ENCODE measurements around the gene ELOF1. TPM values are rescaled to one million over a fixed set of nuclear protein-coding genes. Genes with fewer than 3 reads are reported as not detected.
A peak's percentile ranks its signal among the peaks of the same experiment; 100 is the strongest.

Gene ELOF1
- total and polyA plus RNA-seq, 4 donors: 18.3 to 79.8 (median 67.4) TPM

Small RNAs within 50 kb of the gene (small RNA-seq; reads per million reads assigned to genes)
- gene RN7SL833P (ENCODE audit: low replicate concordance): 0.95 reads per million, percentile 78 among the genes with 10 or more reads in this experiment

Other genes with a start within 250 kb of the ELOF1 start
- gene RAB3D, start 219.6 kb downstream of the ELOF1 start, total RNA-seq: 10 to 100 TPM; 14.2 to 27.0 TPM
- gene RAB3D, start 219.6 kb downstream of the ELOF1 start, polyA plus RNA-seq (ENCODE audit: insufficient read length in 2 of 2): 10 to 100 TPM; 13.2 to 17.5 TPM
- gene TMEM205, start 213.0 kb downstream of the ELOF1 start, total RNA-seq: 100 to 1,000 TPM in 1 of 2 donors, 10 to 100 TPM in 1; 59.3 to 161 TPM
- gene TMEM205, start 213.0 kb downstream of the ELOF1 start, polyA plus RNA-seq (ENCODE audit: insufficient read length in 2 of 2): 100 to 1,000 TPM; 120 to 125 TPM
- gene CCDC159, start 212.7 kb downstream of the ELOF1 start, total RNA-seq: 10 to 100 TPM; 14.9 to 37.6 TPM
- 10 to 100 TPM; 40.4 to 52.2 TPM for gene CCDC159, start 212.7 kb downstream of the ELOF1 start, polyA plus RNA-seq (ENCODE audit: insufficient read length in 2 of 2)
- gene PLPPR2, start 203.8 kb downstream of the ELOF1 start, total RNA-seq: 10 to 100 TPM; 30.4 to 30.7 TPM
- 100 to 1,000 TPM; 183 to 215 TPM for gene PLPPR2, start 203.8 kb downstream of the ELOF1 start, polyA plus RNA-seq (ENCODE audit: insufficient read length in 2 of 2)
- gene SWSAP1, start 184.6 kb downstream of the ELOF1 start, total RNA-seq: 1 to 10 TPM in 1 of 2 donors, under 1 TPM in 1; 0.50 to 2.6 TPM
- gene SWSAP1, start 184.6 kb downstream of the ELOF1 start, polyA plus RNA-seq (ENCODE audit: insufficient read length in 2 of 2): 1 to 10 TPM; 2.3 to 2.5 TPM
- 1 to 10 TPM; 4.0 to 6.3 TPM for gene EPOR, start 174.9 kb downstream of the ELOF1 start, total RNA-seq
- gene EPOR, start 174.9 kb downstream of the ELOF1 start, polyA plus RNA-seq (ENCODE audit: insufficient read length in 2 of 2): 1 to 10 TPM; 5.9 to 8.0 TPM
- gene RGL3, start 139.9 kb downstream of the ELOF1 start, total RNA-seq: 1 to 10 TPM; 1.5 to 4.7 TPM
- 1 to 10 TPM; 8.0 to 9.9 TPM for gene RGL3, start 139.9 kb downstream of the ELOF1 start, polyA plus RNA-seq (ENCODE audit: insufficient read length in 2 of 2)
- 1 to 10 TPM in 1 of 2 donors, under 1 TPM in 1; 0.79 to 5.3 TPM for gene ODAD3, start 124.1 kb downstream of the ELOF1 start, total RNA-seq
- 1 to 10 TPM; 5.2 to 7.1 TPM for gene ODAD3, start 124.1 kb downstream of the ELOF1 start, polyA plus RNA-seq (ENCODE audit: insufficient read length in 2 of 2)
- 100 to 1,000 TPM in 1 of 2 donors, 10 to 100 TPM in 1; 55.9 to 132 TPM for gene PRKCSH, start 123.6 kb downstream of the ELOF1 start, total RNA-seq
- 100 to 1,000 TPM; 226 to 290 TPM for gene PRKCSH, start 123.6 kb downstream of the ELOF1 start, polyA plus RNA-seq (ENCODE audit: insufficient read length in 2 of 2)
- 10 to 100 TPM; 25.8 to 69.0 TPM for gene ELAVL3, start 78.2 kb downstream of the ELOF1 start, total RNA-seq
- gene ELAVL3, start 78.2 kb downstream of the ELOF1 start, polyA plus RNA-seq (ENCODE audit: insufficient read length in 2 of 2): 100 to 1,000 TPM; 147 to 153 TPM
- 10 to 100 TPM in 1 of 2 donors, 1 to 10 TPM in 1; 5.8 to 10.9 TPM for gene ZNF653, start 53.4 kb downstream of the ELOF1 start, total RNA-seq
- gene ZNF653, start 53.4 kb downstream of the ELOF1 start, polyA plus RNA-seq (ENCODE audit: insufficient read length in 2 of 2): 10 to 100 TPM; 21.0 to 21.4 TPM
- gene ECSIT, start 30.1 kb downstream of the ELOF1 start, total RNA-seq: 10 to 100 TPM; 31.1 to 42.8 TPM
- gene ECSIT, start 30.1 kb downstream of the ELOF1 start, polyA plus RNA-seq (ENCODE audit: insufficient read length in 2 of 2): 10 to 100 TPM; 71.0 to 77.8 TPM
- gene CNN1, start 20.4 kb downstream of the ELOF1 start, total RNA-seq: 10 to 100 TPM in 1 of 2 donors, 1 to 10 TPM in 1; 3.7 to 11.2 TPM
- gene CNN1, start 20.4 kb downstream of the ELOF1 start, polyA plus RNA-seq (ENCODE audit: insufficient read length in 2 of 2): 1 to 10 TPM; 3.6 to 4.2 TPM
- gene ACP5, start 18.4 kb upstream of the ELOF1 start, total RNA-seq: 1 to 10 TPM; 4.4 to 8.0 TPM
- 1 to 10 TPM in 1 of 2 donors, under 1 TPM in 1; 0.70 to 1.5 TPM for gene ACP5, start 18.4 kb upstream of the ELOF1 start, polyA plus RNA-seq (ENCODE audit: insufficient read length in 2 of 2)
- gene ZNF627, start 38.3 kb upstream of the ELOF1 start, total RNA-seq: 10 to 100 TPM; 43.2 to 43.3 TPM
- 10 to 100 TPM; 30.2 to 32.5 TPM for gene ZNF627, start 38.3 kb upstream of the ELOF1 start, polyA plus RNA-seq (ENCODE audit: insufficient read length in 2 of 2)
- gene ZNF823, start 179.7 kb upstream of the ELOF1 start, total RNA-seq: 10 to 100 TPM; 16.0 to 26.1 TPM
- 1 to 10 TPM; 4.8 to 5.5 TPM for gene ZNF823, start 179.7 kb upstream of the ELOF1 start, polyA plus RNA-seq (ENCODE audit: insufficient read length in 2 of 2)
- 10 to 100 TPM; 23.4 to 38.5 TPM for gene ZNF441, start 207.8 kb upstream of the ELOF1 start, total RNA-seq
- gene ZNF441, start 207.8 kb upstream of the ELOF1 start, polyA plus RNA-seq (ENCODE audit: insufficient read length in 2 of 2): 10 to 100 TPM; 10.7 to 13.0 TPM
- gene ZNF491, start 239.3 kb upstream of the ELOF1 start, total RNA-seq: 10 to 100 TPM in 1 of 2 donors, 1 to 10 TPM in 1; 8.7 to 13.9 TPM
- 1 to 10 TPM; 7.3 to 9.6 TPM for gene ZNF491, start 239.3 kb upstream of the ELOF1 start, polyA plus RNA-seq (ENCODE audit: insufficient read length in 2 of 2)

Measured in spinal cord (tissue), 4 donors.